ENCODE data around the gene PSMB8. TPM values are rescaled to one million over a fixed set of nuclear protein-coding genes. Genes with fewer than 3 reads are reported as not detected.

The PSMB8 gene
- total and polyA plus RNA-seq, 2 of the 8 experiments (the other 6 are each of a cell fraction or from before 2014, with no cell fraction given), result 18.4 to 43.0 TPM

DNA sequence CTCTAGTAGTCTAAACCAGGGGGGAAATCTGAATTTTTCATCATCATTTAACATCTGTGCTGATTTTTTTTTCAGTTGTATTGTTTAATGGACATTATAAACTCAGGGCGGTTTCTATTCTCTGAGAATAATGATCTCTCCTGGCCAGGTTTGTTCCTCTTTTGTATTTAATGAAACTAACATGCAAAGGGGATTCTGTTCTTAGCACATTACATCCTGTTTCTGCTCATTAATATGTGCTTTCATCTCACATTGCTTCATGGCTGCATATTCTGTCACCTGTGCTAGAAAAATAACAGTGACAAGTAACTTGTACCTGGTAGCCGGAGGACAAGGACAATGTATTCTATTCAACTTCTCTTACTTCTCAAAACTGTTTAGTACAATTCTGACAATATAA, 27.9 kb downstream of the PSMB8 start:
- Histone ChIP-seq H3K4me2 (ENCODE audit: insufficient read depth in 1 of 2, low read depth in 2 of 2, low read length in 2 of 2) (no peak overlapping the region), H4K91ac (replicated peaks; ENCODE audit: insufficient read length, low read length) (no peak overlapping the region), H4K20me1 (replicated peaks in 1 of 2; ENCODE audit: control insufficient read depth in 1 of 2, insufficient read depth in 2 of 2, low read length in 2 of 2) (no peaks in the 10 kb centered on the region), H3K56ac (replicated peaks; ENCODE audit: insufficient read length, low read depth, low read length) (no peak overlapping the region), H2BK5ac (ENCODE audit: low read depth, low read length) (no peak overlapping the region), H2BK15ac (ENCODE audit: low read length) (no peak overlapping the region), H3K23ac (ENCODE audit: insufficient read length) (no peak overlapping the region), H3K36me3 (ENCODE audit: control insufficient read depth in 2 of 4, insufficient read depth in 4 of 4, low read length in 3 of 4) (no peaks in the 10 kb centered on the region), H2BK20ac (ENCODE audit: low read length) (no peak overlapping the region), H3K27me3 (replicated peaks in 1 of 4; ENCODE audit: control insufficient read depth in 3 of 4, extremely low read depth in 1 of 4, insufficient read depth in 3 of 4, low read length in 3 of 4) (no peaks in the 10 kb centered on the region), H3K9me3 (ENCODE audit: insufficient read depth in 2 of 2, low read depth in 1 of 2, low read length in 1 of 2) (no peaks in the 10 kb centered on the region), H3K27ac (ENCODE audit: low read depth, low read length) (no peak overlapping the region), H3K79me1 (ENCODE audit: low read depth, low read length) (no peaks in the 10 kb centered on the region), H3K79me2 (ENCODE audit: control insufficient read depth in 1 of 2, insufficient read depth in 2 of 2, low read length in 2 of 2) (no peaks in the 10 kb centered on the region), H2BK120ac (replicated peaks; ENCODE audit: low read depth, low read length) (no peak overlapping the region), H3K4ac (replicated peaks; ENCODE audit: insufficient read length, low read depth, low read length) (no peak overlapping the region), H2BK12ac (ENCODE audit: low read depth, low read length) (no peak overlapping the region), H3K9ac (replicated peaks in 1 of 4; ENCODE audit: extremely low read depth in 1 of 4, low read depth in 3 of 4, low read length in 3 of 4) (no peak overlapping the region), H2AFZ (ENCODE audit: low read length) (no peak overlapping the region), H3K23me2 (ENCODE audit: low read depth, low read length) (no peaks in the 10 kb centered on the region), H4K8ac (ENCODE audit: extremely low read depth, insufficient read depth, low read length) (no peak overlapping the region), H3K4me1 (replicated peaks in 1 of 4; ENCODE audit: control insufficient read depth in 3 of 4, insufficient read depth in 4 of 4, low read length in 3 of 4) (no peaks in the 10 kb centered on the region), H3K4me3 (ENCODE audit: extremely low read depth in 1 of 4, insufficient read depth in 2 of 4, low read depth in 3 of 4, low read length in 4 of 4) (no peak overlapping the region), H3K18ac (ENCODE audit: extremely low read depth, low read length) (no peak overlapping the region), H4K5ac (ENCODE audit: insufficient read length, low read depth, low read length) (no peak overlapping the region), H2AK5ac (ENCODE audit: low read depth, low read length) (no peak overlapping the region), H3K14ac (ENCODE audit: insufficient read length) (no peak overlapping the region)
- DNase-seq (ENCODE audit: low read depth in 1 of 2, low spot score in 2 of 2) (no peak), FAIRE-seq (no peak)
- 95% methylated on average over 2 of the region's 2 CpGs; no CpG with 5 or more reads in 1 of the 2 experiments for WGBS, 2 experiments (ENCODE audit: extremely low coverage in 1 of 2, insufficient coverage in 1 of 2, insufficient read length in 1 of 2, insufficient replicate concordance in 2 of 2, low coverage in 1 of 2, low lambda C conversion rate in 2 of 2, missing lambda C conversion rate in 1 of 2)
- ChIA-PET POLR2A (ENCODE audit: partially characterized antibody) (no interaction called here), CTCF (ENCODE audit: partially characterized antibody) (no interaction called here)
- TF ChIP-seq EP300 (IDR thresholded peaks at IDR 0.05; ENCODE audit: borderline replicate concordance in 1 of 2, low read depth in 2 of 2, low read length in 2 of 2) (no peak), JUND (IDR thresholded peaks at IDR 0.05; ENCODE audit: low read length) (no peak), KDM4A (IDR thresholded peaks at IDR 0.05; ENCODE audit: low read depth, low read length, severe bottlenecking) (no peak), SIRT6 (IDR thresholded peaks at IDR 0.05; ENCODE audit: low read length) (no peak), CREB1 (IDR thresholded peaks at IDR 0.05) (no peak)
